GM23248 (cell line): ENCODE data around the gene QDPR. TPM values are rescaled to one million over a fixed set of nuclear protein-coding genes. Genes with fewer than 3 reads are reported as not detected.

Experiments
- DNase-seq: peaks from one replicate; pipeline ENCODE4 v3.0.0-alpha.2; 2015
- H2AFZ ChIP-seq: fragments of 200-600 bp; sonication (generic); 2 replicates; pipeline ENCODE4 v1.6.1; 2016; ENCODE audit warnings: antibody characterized with exemption
- H3F3A ChIP-seq: fragments of 200-600 bp; sonication (generic); 2 replicates; pipeline ENCODE4 v1.6.1; 2016; ENCODE audit warnings: mild to moderate bottlenecking, antibody characterized with exemption, mixed run types; ENCODE audit not compliant: insufficient read depth
- H3K27ac ChIP-seq: fragments of 200-600 bp; sonication (generic); 2 replicates; pipeline ENCODE4 v1.5.1; 2016; ENCODE audit warnings: mild to moderate bottlenecking
- H3K27me3 ChIP-seq: fragments of 200-600 bp; sonication (generic); replicated peaks from 2 replicates; pipeline ENCODE4 v1.6.1; 2016; ENCODE audit warnings: mild to moderate bottlenecking; ENCODE audit not compliant: insufficient read depth
- H3K36me3 ChIP-seq: fragments of 200-600 bp; sonication (generic); 2 replicates; pipeline ENCODE4 v1.6.1; 2016; ENCODE audit warnings: low read depth, mild to moderate bottlenecking
- H3K4me1 ChIP-seq: fragments of 200-600 bp; sonication (generic); 2 replicates; pipeline ENCODE4 v1.6.1; 2016; ENCODE audit warnings: mild to moderate bottlenecking; ENCODE audit not compliant: insufficient read depth
- H3K4me2 ChIP-seq: fragments of 200-600 bp; sonication (generic); one replicate; pipeline ENCODE4 v1.6.1; 2016; ENCODE audit warnings: mild to moderate bottlenecking; ENCODE audit not compliant: unreplicated experiment
- H3K4me3 ChIP-seq: fragments of 200-600 bp; sonication (generic); 2 replicates; pipeline ENCODE4 v1.5.1; 2016; ENCODE audit warnings: mild to moderate bottlenecking
- H3K79me2 ChIP-seq: fragments of 200-600 bp; sonication (generic); 2 replicates; pipeline ENCODE4 v1.6.1; 2016; ENCODE audit warnings: mild to moderate bottlenecking; ENCODE audit not compliant: insufficient read depth
- H3K9ac ChIP-seq: fragments of 200-600 bp; sonication (generic); 2 replicates; pipeline ENCODE4 v1.6.1; 2016; ENCODE audit warnings: mild to moderate bottlenecking
- H3K9me2 ChIP-seq: fragments of 200-600 bp; sonication (generic); 2 replicates; pipeline ENCODE4 v1.6.1; 2016; ENCODE audit warnings: mixed run types, mild to moderate bottlenecking, moderate library complexity; ENCODE audit not compliant: insufficient read depth
- H3K9me3 ChIP-seq: fragments of 200-600 bp; sonication (generic); one replicate; pipeline ENCODE4 v1.6.1; 2017; ENCODE audit warnings: low read depth
- H4K20me1 ChIP-seq: fragments of 200-600 bp; sonication (generic); 2 replicates; pipeline ENCODE4 v1.6.0; 2016; ENCODE audit not compliant: insufficient read depth
- EZH2 ChIP-seq: fragments of 200-600 bp; sonication (generic); IDR thresholded peaks from 2 replicates; pipeline ENCODE4 v1.6.1; 2018; ENCODE audit warnings: antibody characterized with exemption, mild to moderate bottlenecking; ENCODE audit not compliant: insufficient read depth, poor library complexity, severe bottlenecking
- EZH2phosphoT487 ChIP-seq: fragments of 200-600 bp; sonication (generic); IDR thresholded peaks from 2 replicates; pipeline ENCODE4 v1.6.1; 2018; ENCODE audit warnings: antibody characterized with exemption, moderate library complexity, mild to moderate bottlenecking, low read depth; ENCODE audit not compliant: insufficient read depth
- WGBS, 2 experiments: methylation state at CpG; one replicate each; pipeline ENCODE4 v1.1.6; 2015 to 2017; ENCODE audit warnings: low lambda C conversion rate in 2 of 2, low coverage in 1 of 2; ENCODE audit errors: missing lambda C conversion rate in 2 of 2; 5-methylcytosine and 5-hydroxymethylcytosine counted together
- in situ Hi-C: fragments of 300-500 bp; cut with MboI; formaldehyde crosslinking; loops from 2 replicates; pipeline ENCODE4 v1.15.0; 2020
- polyA plus RNA-seq: library from polyadenylated mRNA; unstranded; fragments of >200 nt; fragmentation: Nextera tagmentation; extraction: Ambion mirVana; gene quantifications from 2 replicates; pipeline ENCODE4 v1.2.1, GENCODE V29; 2016
- total RNA-seq: library from RNA; depleted of rRNA; stranded (reverse); fragments of >200 nt; shearing (Covaris generic); gene quantifications from 2 replicates; pipeline ENCODE4 v1.2.3, GENCODE V29; 2014

QDPR gene
- total and polyA plus RNA-seq, 2 experiments from 2014 or later = 13.9 to 40.4 TPM

DNA sequence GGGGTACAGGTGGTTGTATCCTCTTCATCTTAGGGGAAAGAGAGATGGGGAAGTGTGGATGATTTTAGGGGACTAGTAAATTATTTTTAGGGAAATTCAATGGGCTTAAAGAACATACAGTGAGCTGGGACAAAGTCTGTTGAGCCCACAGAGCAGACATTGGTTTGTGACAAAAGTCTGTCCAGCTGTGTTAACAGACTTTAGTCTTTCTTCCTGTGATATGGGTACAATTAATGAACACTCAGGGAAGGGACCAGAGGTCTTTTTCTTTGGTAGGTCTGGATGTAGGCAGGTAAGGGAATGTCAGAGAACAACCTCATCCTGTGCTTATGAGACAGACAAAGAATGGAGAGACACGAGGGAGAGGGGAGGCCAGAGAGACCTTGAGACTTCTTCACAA is 5.1 kb upstream of the QDPR start:
- H3K9ac ChIP-seq = no peak overlapping the region
- no peaks in the 10 kb centered on the region for H3K79me2 ChIP-seq
- no peaks in the 10 kb centered on the region for H4K20me1 ChIP-seq
- H3K36me3 ChIP-seq = no peaks in the 10 kb centered on the region
- no peak overlapping the region for H2AFZ ChIP-seq
- in situ Hi-C loops = no loop called here
- 5 to 7% methylated on average over 1 of the region's 1 CpG for WGBS, 2 experiments
- H3K9me2 ChIP-seq = no peaks in the 10 kb centered on the region
- no peaks in the 10 kb centered on the region for H3K9me3 ChIP-seq
- no peak for DNase-seq
- TF ChIP-seq EZH2phosphoT487 (no peak), EZH2 (no peak)
- no peaks in the 10 kb centered on the region for H3F3A ChIP-seq
- H3K27ac ChIP-seq = no peak overlapping the region
- H3K27me3 ChIP-seq = peaks cover 60% of the 10 kb centered on the region
- H3K4me2 ChIP-seq = no peak overlapping the region
- H3K4me3 ChIP-seq = no peak overlapping the region
- H3K4me1 ChIP-seq = no peaks in the 10 kb centered on the region

DNA sequence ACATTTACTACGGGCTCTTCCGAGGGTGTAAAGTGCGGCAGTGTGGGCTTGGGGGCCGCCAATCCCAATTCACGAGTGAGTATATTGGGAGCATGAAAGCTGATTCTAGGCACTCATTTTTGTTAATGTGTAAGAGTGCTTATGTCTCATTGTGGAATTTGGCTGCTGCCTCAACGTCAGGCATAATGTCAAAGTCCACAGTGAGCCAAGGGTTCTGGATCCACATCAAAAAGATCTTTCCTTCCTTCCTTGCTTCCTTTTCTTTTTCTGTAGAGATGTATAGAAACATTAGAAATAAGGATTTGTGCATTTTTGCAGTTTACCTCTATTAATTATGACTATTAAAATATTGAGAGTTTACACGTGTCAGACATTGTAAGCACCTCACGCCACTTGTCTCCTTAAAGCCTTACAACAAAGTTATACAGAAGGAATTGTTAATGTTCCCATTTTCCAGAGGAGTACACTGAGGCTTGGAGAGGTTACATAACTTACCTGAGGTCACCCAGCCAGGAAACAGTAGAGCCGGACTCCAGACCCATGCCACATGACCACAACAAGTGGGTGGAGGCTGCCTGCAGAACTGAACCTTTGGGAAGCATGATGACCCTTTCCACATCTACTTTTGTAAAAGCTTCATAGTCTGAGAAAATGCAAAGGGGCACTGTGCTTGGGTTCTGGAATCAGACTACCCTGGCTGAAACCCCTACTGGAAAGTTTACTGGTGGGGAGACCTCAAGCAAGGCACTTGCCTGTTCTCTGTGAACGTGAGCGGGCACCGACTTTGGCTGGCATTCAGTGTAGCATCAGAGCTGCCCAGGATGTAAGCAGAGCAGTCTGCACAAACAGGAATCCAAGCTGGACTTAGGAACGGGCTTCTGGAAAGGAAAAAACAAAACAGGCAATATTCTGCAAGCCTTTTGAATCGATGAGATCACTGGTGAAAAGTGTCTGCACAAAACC is 3.8 kb upstream of the QDPR start:
- Histone ChIP-seq H3K27ac (no peak overlapping the region), H4K20me1 (no peaks in the 10 kb centered on the region), H3K4me3 (no peak overlapping the region), H3K79me2 (peaks cover 7% of the 10 kb centered on the region; the same call in 1 of the 2 replicates), H3F3A (no peaks in the 10 kb centered on the region), H3K36me3 (no peaks in the 10 kb centered on the region), H3K9me2 (no peaks in the 10 kb centered on the region), H3K4me1 (no peaks in the 10 kb centered on the region), H3K9ac (no peak overlapping the region), H2AFZ (no peak overlapping the region), H3K4me2 (no peak overlapping the region), H3K27me3 (peaks cover 56% of the 10 kb centered on the region), H3K9me3 (no peaks in the 10 kb centered on the region)
- 52 to 58% methylated on average over 14 of the region's 14 CpGs for WGBS, 2 experiments
- no peak for TF ChIP-seq EZH2
- no peak for TF ChIP-seq EZH2phosphoT487
- in situ Hi-C loops = no loop called here
- DNase-seq = no peak

DNA sequence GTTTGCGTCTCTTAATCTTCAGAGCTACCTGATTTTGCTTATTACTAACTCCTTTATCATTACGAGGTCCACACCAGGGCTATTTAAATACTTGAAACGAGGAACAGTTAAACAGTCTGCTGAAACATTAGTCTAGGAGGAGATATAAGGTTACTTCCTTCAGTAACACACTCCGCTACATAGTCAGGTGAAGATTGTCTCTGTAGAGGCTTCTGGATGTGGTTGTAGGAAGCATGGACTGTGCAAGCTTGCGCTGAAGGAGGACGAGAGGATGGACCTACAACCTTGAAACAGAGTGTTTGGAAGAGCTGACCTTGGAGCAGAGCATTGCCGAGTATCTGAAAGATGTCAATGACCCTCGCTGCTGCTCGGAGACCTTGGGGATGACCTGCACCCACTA is 3.0 kb upstream of the QDPR start, which contains the start of gene CLRN2:
TSS of gene CLRN2 (plus strand) at position 301 of the 400 bp plus-strand sequence. CDS start 102 bp downstream, outside the sequence.
- in situ Hi-C loops = no loop called here
- H3K9ac ChIP-seq = no peak within 1 kb of the TSS
- H3K27me3 ChIP-seq = peaks cover 50% of the 10 kb centered on the region
- no peaks in the 10 kb centered on the region for H3K4me1 ChIP-seq
- H4K20me1 ChIP-seq = no peaks in the 10 kb centered on the region
- no peak within 1 kb of the TSS for H3K4me2 ChIP-seq
- peaks cover 15% of the 10 kb centered on the region for H3K79me2 ChIP-seq
- no peak within 1 kb of the TSS for H3K27ac ChIP-seq
- H3F3A ChIP-seq = no peaks in the 10 kb centered on the region
- H3K9me3 ChIP-seq = no peaks in the 10 kb centered on the region
- no peaks in the 10 kb centered on the region for H3K9me2 ChIP-seq
- no peak within 1 kb of the TSS for H3K4me3 ChIP-seq
- 82 to 83% methylated on average over 9 of the region's 9 CpGs for WGBS, 2 experiments
- no peak for DNase-seq
- no peak for TF ChIP-seq EZH2
- TF ChIP-seq EZH2phosphoT487 = no peak
- H3K36me3 ChIP-seq = no peaks in the 10 kb centered on the region
- H2AFZ ChIP-seq = no peak within 1 kb of the TSS

DNA sequence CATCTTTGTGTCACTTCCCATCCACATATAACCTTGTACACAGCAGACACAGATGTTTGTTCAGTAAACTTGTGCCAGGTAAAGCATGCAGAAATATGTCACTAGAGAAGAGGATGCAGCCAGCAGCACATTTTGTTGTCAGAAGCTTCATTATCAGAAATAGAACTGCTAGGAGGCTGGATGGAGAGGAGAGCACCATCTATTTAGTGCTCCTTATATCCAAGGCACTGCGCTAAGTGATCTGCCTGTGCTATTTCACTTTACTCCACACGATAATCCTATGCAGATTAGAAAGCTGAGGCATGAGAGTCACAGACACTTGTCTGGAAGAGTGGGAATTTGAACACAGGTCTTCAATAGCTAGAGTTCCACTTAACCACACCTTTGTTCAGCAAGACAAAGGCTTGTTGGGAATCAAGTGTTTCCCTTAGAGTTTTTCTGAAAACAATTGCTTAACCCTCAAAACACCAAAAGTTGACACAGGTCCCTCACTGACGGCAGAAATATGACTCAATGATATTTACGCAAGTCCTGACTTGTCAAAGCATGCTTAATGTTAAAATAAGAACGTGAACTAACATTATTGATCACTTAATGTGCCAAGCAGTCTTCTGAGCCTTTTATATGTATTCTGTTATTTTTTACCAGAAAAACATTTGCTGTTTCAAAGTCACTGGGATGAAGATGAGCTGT is 1.2 kb upstream of the QDPR start:
- Histone ChIP-seq H3K9me2 (no peaks in the 10 kb centered on the region), H3K4me2 (no peak overlapping the region), H4K20me1 (no peaks in the 10 kb centered on the region), H3K79me2 (peaks cover 21% of the 10 kb centered on the region), H3K4me1 (no peaks in the 10 kb centered on the region), H3K27me3 (peaks cover 33% of the 10 kb centered on the region), H3K9ac (no peak overlapping the region), H3F3A (no peaks in the 10 kb centered on the region), H2AFZ (no peak overlapping the region), H3K9me3 (no peaks in the 10 kb centered on the region), H3K4me3 (no peak overlapping the region), H3K36me3 (no peaks in the 10 kb centered on the region), H3K27ac (no peak overlapping the region)
- in situ Hi-C loops = no loop called here
- TF ChIP-seq EZH2phosphoT487 (no peak), EZH2 (no peak)
- WGBS, 2 experiments = 68 to 78% methylated on average over 5 of the region's 5 CpGs
- DNase-seq = no peak
